Stimulated activated CD8-positive, alpha-beta memory T cell treated with anti-CD3 and anti-CD28 coated beads, Interleukin-15, amount 100 ng/mL, for 48 hours (primary cell): ENCODE measurements around the gene THOC6.

Source experiments
- DNase-seq, 2 donors: peaks; one replicate each; pipeline ENCODE4 v3.0.0-alpha.2; 2020; ENCODE audit warnings: low read depth in 2 of 2

Gene THOC6

GRCh38 chr16:2991566-2992261, 32.1 kb upstream of the THOC6 start:
- DNase-seq, result no peak

DNA sequence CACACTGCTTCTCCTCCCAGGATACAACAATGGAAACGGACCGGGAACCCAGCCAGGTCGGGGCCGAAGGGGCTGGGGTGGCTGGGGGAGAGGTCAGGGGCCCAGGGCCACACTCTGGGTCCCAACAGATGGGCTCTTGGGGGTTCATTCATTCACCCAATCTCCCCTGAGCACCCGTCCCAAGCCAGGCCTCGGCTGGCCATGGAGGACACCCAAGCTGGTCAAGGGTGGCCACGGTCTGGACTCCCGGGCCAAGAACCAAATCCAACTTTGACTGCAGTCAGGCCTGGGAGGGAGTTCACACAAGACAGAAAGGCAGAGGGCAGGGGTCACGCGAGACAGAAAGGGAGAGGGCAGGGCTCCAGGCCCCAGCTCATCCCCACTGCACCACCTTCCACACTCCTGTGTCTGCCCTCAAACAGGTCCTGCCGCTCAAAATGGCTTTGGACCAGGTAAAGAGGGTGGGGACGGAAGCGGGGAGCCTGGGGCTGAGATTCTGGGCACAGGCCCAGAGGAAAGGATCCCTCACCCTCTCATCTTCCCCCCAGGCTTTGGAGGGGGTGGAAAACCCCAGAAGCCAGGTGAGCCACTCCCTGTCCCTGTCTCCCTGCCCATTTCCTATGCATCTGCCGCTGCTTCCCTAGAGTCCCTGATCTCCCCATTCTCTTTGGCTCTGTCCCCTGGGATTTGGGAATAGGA, 31.3 kb upstream of the THOC6 start:
- DNase-seq, result no peak

- DNase-seq, result no peak
Observed at GRCh38 chr16:2996298-2996697, 27.5 kb upstream of the THOC6 start.

DNA sequence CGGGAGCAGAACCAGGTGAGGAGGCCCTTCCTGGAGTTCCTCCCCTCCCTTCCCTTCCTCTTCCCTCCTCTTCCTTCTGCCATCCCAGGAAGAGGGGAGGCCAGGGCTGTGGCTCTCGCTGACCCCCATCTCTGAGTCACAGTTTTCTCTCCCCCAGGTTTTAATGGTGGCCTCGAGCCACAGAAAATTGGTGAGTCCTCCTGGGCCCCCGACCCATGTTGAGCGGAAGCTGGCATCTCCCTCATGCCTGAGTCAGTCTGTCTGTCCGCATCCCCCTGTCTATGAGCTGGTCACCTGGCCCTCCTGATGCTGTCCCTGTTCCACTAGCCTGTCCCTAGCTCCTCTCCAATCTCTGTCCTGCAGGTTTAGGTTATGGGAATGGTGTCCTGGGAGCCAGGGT, 23.9 kb upstream of the THOC6 start:
- no peak for DNase-seq

DNA sequence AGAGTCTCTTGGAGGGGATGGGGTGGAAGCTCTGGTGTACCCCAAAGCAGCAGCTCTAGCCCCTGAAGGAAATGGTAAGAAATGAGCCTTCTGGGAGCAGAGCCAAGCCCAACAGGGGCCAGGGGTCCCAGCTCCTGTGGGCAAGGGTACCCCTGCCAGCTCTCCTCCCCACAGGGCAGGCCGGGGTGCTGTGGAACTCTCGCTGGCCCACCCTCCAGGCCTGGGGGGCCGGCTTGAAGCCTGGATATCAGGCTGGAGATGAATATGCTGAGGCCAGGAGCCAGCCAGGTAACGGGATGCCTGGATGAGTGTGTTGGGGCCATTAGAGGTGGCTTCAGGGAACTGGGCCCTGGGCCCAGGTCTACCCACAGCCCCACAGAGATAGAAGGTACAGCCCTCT, 23.3 kb upstream of the THOC6 start:
- DNase-seq, result no peak

GRCh38 chr16:3001316-3001715, 22.5 kb upstream of the THOC6 start:
- no peak for DNase-seq

DNA sequence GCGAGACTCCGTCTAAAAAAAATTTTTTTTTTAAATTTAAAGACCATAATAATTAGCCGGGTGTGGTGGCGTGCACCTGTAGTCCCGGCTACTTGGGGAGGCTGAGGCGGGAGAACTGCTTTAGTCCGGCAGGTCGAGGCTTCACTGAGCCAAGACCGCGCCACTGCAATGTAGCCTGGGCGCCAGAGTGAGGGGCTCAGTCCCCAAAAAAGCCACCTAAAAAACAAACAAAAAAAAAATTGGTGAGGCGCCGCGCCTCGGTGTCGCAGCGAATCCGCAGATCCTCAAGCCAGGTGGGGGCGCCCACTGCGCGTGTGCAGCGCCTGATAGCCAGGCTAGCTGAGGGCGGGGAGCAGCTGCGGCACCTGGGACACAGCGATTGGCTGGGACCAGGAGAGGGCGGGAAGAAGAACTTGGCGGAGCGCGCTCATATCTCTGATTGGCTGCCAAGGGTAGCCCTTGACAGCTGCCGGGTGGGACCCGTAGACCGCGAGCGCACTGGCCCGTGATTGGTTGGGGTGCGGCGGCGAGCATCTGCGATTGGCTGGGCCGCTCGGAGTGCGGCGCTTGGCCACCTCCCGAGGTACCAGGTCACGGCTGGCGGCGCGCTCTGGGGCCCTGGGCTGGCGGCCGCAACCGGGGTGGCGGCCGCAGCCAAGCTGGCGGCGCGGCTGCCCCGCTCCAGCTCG, 20.1 kb upstream of the THOC6 start:
- DNase-seq, result peak; percentile 95 to 98

GRCh38 chr16:3004319-3004718, 19.5 kb upstream of the THOC6 start:
- DNase-seq, result no peak

DNA sequence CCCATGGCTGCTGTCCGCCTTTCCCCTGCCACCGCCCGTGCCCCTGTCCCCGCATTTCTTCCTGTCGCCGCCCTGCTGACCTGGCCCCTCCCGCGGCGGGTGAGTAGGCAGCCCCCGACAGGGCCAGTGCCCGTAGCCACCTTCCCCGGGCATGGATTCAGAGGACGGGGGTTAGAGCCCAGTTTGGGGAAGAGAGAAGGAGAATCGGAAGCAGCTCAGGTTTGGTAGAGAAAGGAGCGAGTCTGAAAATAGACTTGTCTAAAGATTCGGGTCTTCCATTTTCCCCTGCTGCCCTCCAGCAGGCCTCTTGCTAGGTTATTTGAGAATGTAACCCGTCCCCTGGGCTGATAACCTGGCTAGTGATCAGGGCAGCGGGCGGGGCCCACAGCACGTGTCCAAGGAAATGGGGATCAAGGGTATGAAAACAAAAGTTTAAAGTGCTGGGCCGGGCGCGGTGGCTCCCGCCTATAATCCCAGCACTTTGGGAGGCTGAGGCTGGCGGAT, 19.0 kb upstream of the THOC6 start:
- DNase-seq, result no peak

GRCh38 chr16:3007059-3007956, 16.5 kb upstream of the THOC6 start:
- DNase-seq, result no peak

- DNase-seq, result no peak
Observed at GRCh38 chr16:3007957-3008689, 15.7 kb upstream of the THOC6 start.

- DNase-seq, result no peak
Observed at GRCh38 chr16:3008690-3009037, 15.2 kb upstream of the THOC6 start.

DNA sequence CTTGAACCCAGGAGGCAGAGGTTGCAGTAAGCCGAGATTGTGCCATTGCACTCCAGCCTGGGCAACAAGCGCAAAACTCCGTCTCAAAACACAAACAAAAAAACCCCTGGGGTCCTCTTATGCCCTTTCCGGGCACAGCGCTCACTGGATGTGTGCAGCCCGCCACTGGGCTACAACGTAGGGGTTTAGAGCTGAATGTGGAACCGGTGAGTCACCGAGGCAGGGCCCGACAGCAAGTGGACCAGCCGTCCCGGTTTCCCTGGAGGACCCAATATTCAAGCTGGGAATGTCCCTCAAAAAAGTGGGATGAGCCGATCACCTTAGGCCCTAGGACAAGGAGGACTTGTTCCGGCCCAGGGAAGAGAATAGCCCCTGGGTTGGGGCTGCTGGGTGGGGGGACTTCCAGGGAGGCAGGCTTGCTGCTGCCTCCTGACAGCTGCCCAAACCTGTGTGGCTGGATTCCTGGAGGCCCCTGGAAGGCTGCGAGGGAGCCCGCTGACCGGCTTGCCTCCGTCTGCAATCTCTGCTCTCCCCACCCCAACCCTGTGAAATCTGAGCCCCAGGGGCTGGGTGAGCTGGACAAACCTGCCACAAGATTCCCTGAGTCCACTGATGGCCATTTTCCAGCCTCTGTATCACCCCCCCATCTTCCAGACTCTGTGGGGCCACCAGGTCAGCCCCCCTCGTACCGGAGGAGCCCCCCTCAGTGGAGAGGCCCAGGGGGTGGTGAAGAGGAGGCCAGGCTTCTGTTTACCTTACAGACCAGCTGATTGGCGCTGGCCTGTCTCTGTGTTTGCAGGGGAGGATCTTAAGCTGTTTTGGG, 14.1 kb upstream of the THOC6 start:
- no peak for DNase-seq

DNA sequence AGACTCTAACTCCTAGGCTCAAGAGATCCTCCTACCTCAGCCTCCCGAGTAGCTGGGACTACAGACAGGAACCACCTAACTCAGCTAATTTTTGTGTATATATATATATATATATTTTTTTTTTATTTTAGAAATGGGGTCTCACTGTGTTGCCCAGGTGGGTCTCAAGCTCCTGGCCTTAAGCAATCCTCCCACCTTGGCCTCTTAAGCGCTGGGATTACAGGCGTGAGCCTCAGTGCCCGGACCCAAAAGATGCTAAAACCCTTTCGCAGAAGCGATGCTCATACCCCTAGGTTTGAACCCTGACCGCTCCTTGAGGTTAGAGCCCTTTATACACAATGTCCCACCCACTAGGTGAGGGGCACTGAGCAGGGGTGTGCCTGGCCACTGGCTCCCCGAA, 13.3 kb upstream of the THOC6 start:
- DNase-seq, result no peak

DNA sequence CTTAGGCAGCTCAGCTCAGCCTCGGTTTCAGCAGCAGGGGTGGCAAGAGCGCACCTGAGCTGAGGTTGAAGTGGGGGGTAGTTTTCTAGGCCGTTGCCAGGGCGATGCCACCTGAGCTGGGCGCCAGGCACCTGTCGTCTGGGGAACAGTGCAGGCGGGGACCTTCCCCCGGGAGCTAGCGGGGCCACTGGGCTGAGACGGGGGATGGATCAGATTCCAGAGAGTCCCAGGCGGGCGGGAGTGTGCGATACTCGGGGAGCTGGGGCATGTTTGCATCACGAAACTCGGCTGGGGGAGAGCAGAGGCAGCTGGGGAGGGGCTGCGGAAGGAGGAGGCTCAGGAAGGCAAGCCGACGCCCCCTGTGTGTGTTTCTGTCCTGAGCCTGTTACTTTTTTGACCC, 11.6 kb upstream of the THOC6 start:
- no peak for DNase-seq

DNA sequence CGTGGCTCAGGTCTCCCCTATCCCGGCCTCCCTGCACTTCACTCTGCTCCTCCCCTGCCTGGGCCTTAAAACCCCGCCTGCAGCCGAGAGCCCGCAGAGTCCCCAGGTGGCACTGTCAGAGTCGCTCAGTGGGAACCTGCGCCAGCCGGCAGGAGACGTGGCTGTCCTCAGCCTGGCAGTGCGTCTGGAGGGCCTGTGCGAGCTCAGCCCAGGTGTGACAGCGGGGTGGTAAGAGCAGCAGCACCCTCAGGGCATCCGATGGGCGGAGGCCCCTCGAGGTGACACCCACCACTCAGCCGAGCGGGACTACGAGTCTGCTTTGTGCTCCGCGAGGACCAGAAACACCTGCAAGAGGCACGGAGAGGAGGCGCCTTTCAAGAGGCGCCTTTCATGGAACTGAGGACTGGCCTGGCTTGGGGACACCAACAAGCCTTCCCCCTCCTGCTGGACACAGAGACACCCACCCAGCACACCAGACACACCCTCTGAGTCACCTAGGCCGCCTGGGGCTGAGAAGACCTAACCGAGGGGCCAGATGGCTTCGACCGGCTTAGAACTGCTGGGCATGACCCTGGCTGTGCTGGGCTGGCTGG, 10.9 kb upstream of the THOC6 start, which contains the start of gene CLDN9:
Gene CLDN9, plus strand, starts transcription at position 96 of the 593 bp plus-strand sequence. Its CDS starts 440 bp downstream, at position 536.
- DNase-seq, result no peak

DNA sequence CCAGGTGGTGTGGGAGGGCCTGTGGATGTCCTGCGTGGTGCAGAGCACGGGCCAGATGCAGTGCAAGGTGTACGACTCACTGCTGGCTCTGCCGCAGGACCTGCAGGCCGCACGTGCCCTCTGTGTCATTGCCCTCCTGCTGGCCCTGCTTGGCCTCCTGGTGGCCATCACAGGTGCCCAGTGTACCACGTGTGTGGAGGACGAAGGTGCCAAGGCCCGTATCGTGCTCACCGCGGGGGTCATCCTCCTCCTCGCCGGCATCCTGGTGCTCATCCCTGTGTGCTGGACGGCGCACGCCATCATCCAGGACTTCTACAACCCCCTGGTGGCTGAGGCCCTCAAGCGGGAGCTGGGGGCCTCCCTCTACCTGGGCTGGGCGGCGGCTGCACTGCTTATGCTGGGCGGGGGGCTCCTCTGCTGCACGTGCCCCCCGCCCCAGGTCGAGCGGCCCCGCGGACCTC, 10.3 kb upstream of the THOC6 start:
- no peak for DNase-seq

DNA sequence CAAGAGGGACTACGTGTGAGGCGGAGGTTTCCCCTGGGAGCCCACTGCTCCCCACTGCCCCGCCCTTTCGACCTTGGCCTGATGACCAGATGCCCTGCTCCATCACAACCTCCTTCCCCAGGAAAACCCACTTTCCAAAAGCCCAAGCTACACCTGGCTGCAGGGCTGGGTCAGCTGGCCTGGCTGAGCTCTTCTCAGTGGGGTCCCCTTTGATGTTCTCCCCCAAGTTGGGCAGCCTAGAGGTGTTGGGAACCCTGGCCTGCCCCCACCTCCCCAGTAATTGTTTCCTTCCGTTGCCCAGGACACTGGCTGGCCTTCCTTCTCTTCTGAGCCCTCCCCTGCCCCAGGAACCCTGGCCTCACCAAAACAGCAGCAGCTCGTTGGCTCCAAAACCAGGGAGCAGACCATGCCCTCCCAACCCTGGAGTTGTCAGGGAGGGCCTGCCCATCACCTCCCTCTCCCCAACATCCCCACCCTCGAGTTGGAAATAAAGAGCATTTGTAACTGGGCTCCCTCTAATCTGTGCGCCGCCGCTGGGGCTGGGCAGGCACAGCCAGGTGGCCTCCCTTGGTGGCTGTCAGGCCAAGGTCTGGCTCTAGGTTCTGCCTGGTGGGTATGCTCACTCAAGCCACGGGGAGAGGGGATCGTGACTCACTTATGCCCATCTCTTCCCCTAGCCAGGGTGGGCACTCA, 9.7 kb upstream of the THOC6 start:
- no peak for DNase-seq

GRCh38 chr16:3014971-3015370, 8.9 kb upstream of the THOC6 start:
- no peak for DNase-seq
